Stimulated activated naive B cell treated with anti-CD40 and anti-IgM and Interleukin-4, amounts not matched to agents 10 μg/mL and 1 μg/mL and 100 μg/mL, for 72 hours (primary cell): ENCODE measurements around the gene ATP2B2.

Source experiments
- ATAC-seq, 2 donors: fragments of 150-1000 bp; cut with Tn5 transposase; replicated peaks; 2 replicates each; pipeline ENCODE4 v1.10.0; 2021; ENCODE audit warnings: moderate library complexity in 1 of 2
- DNase-seq: peaks from one replicate; pipeline ENCODE4 v3.0.0; 2021
- H3K27ac Mint-ChIP-seq: one replicate; pipeline ENCODE4 v1.8.0; 2022; ENCODE audit warnings: mild to moderate bottlenecking, mixed read lengths
- H3K27me3 Mint-ChIP-seq, 2 donors: one replicate each; pipeline ENCODE4 v1.8.0; 2022; ENCODE audit warnings: mixed read lengths in 2 of 2
- H3K36me3 Mint-ChIP-seq, 2 donors: one replicate each; pipeline ENCODE4 v1.8.0; 2022; ENCODE audit warnings: mixed read lengths in 2 of 2, mild to moderate bottlenecking in 1 of 2
- H3K4me1 Mint-ChIP-seq, 2 donors: one replicate each; pipeline ENCODE4 v1.8.0; 2022; ENCODE audit warnings: mixed read lengths in 2 of 2, mild to moderate bottlenecking in 1 of 2
- H3K4me3 Mint-ChIP-seq, 2 donors: one replicate each; pipeline ENCODE4 v1.8.0; 2022; ENCODE audit warnings: mild to moderate bottlenecking in 2 of 2, mixed read lengths in 2 of 2, moderate library complexity in 1 of 2
- H3K9me3 Mint-ChIP-seq, 2 donors: one replicate each; pipeline ENCODE4 v1.8.0; 2022; ENCODE audit warnings: mixed read lengths in 2 of 2, mild to moderate bottlenecking in 1 of 2

The ATP2B2 gene

DNA sequence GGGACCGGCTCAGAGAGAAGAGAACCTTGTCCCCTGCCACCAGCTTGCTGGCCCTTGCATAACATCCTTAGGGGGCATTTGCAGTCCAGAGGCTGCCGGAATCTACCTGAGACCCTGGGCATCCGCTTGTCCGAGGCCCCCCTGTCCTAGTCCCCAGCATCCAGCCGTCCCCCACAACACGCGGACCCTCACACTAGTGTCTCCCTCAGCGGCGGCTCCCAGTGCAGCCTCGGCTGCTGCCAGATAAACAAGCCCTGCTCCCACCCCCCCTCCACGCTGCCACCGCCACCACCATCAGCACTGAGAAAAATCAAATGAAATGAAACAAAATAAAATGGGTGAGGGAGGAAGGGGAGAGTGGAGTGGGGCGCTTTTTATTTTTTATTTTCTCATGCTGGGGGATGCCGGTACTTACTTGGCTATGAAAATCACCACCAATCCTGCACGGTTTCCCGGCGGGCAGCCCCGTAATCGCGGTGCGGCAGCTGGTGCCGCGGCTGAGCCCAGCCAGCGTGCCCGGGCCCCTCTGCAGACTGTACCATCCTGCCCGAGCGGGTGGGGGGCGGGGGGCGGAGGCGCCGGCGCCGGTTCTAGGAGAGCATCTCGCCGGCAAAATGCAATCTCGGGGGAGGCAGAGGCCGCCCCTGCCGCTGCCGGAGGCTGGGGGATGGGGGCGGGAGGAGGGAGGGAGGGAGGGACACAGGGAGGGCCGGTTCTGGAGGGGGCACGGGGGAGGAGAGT, at the start of gene ATP2B2:
Gene ATP2B2, minus strand, starts transcription at position 537 of the 741 bp plus-strand sequence. CDS start 56,043 bp downstream, outside the sequence.
- Mint-ChIP-seq H3K9me3 (no peaks in the 10 kb centered on the region), H3K27ac (no peak within 1 kb of the TSS), H3K4me1 (peaks cover 6 to 8% of the 10 kb centered on the region in 2 donors), H3K27me3 (peaks cover 27 to 55% of the 10 kb centered on the region in 2 donors), H3K4me3 (peak within 1 kb of the TSS; percentile 50 to 57), H3K36me3 (no peaks in the 10 kb centered on the region)
- no peak for DNase-seq
- ATAC-seq = peak; percentile 35 to 52

DNA sequence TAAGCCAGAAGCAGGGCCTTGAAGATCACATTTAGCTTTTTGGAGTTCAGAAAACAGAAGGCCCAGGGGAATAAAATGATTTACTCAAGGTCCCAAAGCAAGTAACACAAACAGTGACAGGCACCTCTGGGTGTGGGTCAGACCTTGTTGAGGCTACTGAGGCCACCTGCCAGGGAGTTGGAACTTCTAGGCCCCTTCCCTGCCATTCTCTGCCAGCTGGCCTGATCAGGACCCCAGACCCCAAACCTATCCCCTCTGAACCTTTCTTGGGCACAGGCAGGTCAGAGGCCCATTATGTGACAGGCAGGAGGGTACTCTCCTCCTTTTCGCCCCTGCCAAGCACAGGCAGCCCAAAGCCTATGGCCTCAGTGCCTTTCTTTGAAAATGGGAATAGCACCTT, 49.4 kb upstream of the ATP2B2 start:
- peaks cover 6 to 10% of the 10 kb centered on the region in 2 donors for H3K4me1 Mint-ChIP-seq
- no peaks in the 10 kb centered on the region for H3K9me3 Mint-ChIP-seq
- H3K4me3 Mint-ChIP-seq = no peak overlapping the region
- H3K27ac Mint-ChIP-seq = no peak overlapping the region
- no peak for ATAC-seq
- no peaks in the 10 kb centered on the region for H3K36me3 Mint-ChIP-seq
- DNase-seq = no peak
- peaks cover 11 to 25% of the 10 kb centered on the region in 2 donors for H3K27me3 Mint-ChIP-seq

DNA sequence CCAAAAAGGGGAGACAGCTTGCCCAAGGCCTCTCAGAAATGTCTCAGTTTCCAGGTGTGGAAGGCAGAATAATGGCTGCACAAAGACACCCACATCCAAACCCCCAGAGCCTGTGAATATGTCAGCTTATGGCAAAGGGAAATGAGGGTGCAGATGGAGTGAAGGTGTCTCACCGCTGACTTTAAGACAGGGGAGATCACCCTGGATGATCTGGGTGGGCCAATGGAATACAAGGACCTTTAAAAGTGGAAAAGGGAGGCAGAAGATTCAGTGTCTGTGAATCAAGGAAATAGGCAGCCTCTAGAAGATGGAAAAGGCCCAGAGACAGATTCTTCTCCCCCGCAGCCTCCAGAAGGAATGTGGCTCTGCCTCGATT, 48.8 kb upstream of the ATP2B2 start:
- H3K9me3 Mint-ChIP-seq = no peaks in the 10 kb centered on the region
- DNase-seq (no peak), ATAC-seq (no peak)
- no peaks in the 10 kb centered on the region for H3K36me3 Mint-ChIP-seq
- peaks cover 16 to 30% of the 10 kb centered on the region in 2 donors for H3K27me3 Mint-ChIP-seq
- H3K4me1 Mint-ChIP-seq = peaks cover 7 to 12% of the 10 kb centered on the region in 2 donors
- H3K27ac Mint-ChIP-seq = no peak overlapping the region
- no peak overlapping the region for H3K4me3 Mint-ChIP-seq

DNA sequence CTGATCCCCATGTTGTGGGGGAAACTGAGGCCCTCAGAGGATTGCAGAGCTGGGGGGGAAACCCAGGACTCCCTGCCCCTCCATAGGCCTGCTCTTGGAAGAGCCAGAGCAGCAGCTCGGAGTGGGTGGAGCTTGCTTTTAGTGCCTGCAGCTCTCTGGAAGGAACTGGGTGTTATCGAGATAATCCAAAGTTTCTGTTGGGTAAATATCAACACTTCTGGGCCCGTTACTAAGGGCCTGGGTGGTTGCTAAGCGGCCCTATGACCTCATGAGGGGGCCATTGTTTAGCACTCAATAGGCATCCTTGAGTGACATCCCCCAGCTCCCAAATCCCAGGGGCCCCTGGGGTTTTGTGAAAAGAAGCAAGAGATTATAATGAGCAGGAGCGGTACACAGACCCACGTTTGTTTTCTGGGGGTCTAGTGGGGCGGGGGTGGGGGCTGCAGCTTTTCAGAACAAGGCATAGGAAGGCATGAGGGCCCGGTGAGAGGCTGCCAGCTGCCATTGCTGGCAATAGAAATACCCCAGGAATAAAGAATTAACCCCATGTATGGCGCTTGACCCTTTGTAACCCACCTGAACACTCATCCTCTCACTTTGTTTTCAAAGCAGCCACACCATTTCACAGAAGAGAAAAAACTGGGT, 48.3 kb upstream of the ATP2B2 start:
- ATAC-seq (no peak), DNase-seq (no peak)
- Mint-ChIP-seq H3K4me3 (no peak overlapping the region), H3K4me1 (peaks cover 9 to 15% of the 10 kb centered on the region in 2 donors), H3K27ac (no peak overlapping the region), H3K36me3 (no peaks in the 10 kb centered on the region), H3K9me3 (no peaks in the 10 kb centered on the region), H3K27me3 (peaks cover 19 to 31% of the 10 kb centered on the region in 2 donors)

DNA sequence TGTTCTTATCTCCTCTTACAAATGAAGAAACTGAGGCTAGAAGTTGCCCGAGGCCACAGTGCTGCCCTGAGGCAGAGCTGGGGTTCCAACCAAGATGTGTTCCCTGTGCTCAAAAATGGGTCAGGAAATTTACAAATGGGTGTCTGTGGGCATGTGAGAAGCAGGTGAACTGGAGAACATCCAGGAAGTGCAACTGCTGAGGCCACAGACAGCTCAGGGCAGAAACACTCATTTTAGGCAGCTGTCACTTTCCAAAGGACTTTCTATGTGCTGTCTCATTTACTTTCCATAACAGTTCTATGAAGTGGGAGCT, 47.2 kb upstream of the ATP2B2 start:
- H3K36me3 Mint-ChIP-seq = no peaks in the 10 kb centered on the region
- peaks cover 12 to 15% of the 10 kb centered on the region in 2 donors for H3K4me1 Mint-ChIP-seq
- ATAC-seq = peak; percentile 40 to 54
- peak overlapping the region in 1 of 2 donors; percentile 37 for H3K4me3 Mint-ChIP-seq
- DNase-seq = no peak
- peak overlapping the region; percentile 47 for H3K27ac Mint-ChIP-seq
- no peaks in the 10 kb centered on the region for H3K9me3 Mint-ChIP-seq
- peaks cover 23 to 24% of the 10 kb centered on the region in 2 donors for H3K27me3 Mint-ChIP-seq

DNA sequence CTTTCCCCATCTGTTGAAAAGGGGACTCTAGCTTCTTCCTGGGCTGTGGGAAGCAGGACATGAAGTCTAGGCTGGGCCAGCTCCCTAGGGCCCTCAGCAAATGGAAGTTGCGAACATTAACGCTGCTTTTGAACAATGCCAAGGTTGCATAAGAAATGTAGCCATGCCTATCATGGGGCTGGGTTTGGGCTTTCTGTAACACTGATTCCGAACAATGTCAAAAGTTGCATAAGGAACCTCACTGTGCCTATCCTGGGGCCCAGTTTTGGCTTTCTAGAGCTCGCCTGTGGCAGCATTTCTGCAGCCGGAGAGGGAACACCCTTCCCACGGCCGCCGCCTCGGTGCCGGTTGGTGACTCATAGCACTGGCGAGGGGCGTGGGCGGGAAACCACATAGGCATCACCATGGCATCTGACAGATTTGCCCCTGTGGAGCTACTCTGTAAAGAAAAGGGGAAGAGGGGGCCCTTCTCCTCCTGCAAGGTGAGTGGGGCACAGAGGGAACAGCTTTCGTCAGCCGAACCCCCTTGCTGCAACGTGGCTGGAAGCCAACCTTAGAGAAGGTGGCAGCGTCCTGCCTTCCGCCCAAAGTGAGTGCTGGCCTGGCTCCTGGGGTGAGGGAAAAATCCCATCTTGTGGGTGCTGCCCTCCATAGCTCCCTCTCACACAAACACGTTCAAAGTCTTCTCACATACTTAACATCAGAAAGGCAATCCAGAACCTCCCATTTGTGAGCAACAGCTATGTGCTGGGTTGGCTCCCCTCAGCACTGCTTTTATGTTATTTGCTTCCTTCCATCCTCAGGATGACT, 46.6 kb upstream of the ATP2B2 start:
- DNase-seq = peak; percentile 68
- H3K9me3 Mint-ChIP-seq = no peaks in the 10 kb centered on the region

DNA sequence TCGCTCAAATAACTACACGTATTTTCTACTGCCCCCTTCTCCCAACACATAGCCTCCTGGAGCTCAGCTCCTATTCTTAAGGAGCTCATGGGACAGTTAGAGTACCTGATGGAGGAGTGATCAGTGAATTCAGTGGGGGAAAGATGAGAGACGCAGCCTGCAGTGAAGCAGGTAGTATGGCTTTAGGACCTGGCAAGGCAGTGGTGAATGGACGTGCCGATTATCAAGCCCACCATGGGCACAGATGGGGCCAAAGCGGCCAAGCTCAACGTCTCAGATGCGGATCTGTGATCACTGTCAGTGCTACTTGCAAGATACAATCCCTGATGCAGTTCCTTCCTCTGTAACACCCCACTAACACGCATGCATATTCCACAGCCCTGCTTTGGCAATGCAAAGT, 45.8 kb upstream of the ATP2B2 start:
- DNase-seq (no peak), ATAC-seq (no peak)
- Mint-ChIP-seq H3K9me3 (no peaks in the 10 kb centered on the region), H3K27me3 (peaks cover 30 to 33% of the 10 kb centered on the region in 2 donors), H3K4me1 (peaks cover 12 to 15% of the 10 kb centered on the region in 2 donors), H3K36me3 (no peaks in the 10 kb centered on the region), H3K27ac (no peak overlapping the region), H3K4me3 (no peak overlapping the region)

More for the DNA sequence above, 46.6 kb upstream of the ATP2B2 start:
- Mint-ChIP-seq H3K27me3 (peaks cover 24 to 27% of the 10 kb centered on the region in 2 donors), H3K4me3 (peak overlapping the region in 1 of 2 donors; percentile 37), H3K27ac (peak overlapping the region; percentile 47), H3K36me3 (no peaks in the 10 kb centered on the region), H3K4me1 (peaks cover 12 to 15% of the 10 kb centered on the region in 2 donors)
- ATAC-seq = peak; percentile 91 to 92

DNA sequence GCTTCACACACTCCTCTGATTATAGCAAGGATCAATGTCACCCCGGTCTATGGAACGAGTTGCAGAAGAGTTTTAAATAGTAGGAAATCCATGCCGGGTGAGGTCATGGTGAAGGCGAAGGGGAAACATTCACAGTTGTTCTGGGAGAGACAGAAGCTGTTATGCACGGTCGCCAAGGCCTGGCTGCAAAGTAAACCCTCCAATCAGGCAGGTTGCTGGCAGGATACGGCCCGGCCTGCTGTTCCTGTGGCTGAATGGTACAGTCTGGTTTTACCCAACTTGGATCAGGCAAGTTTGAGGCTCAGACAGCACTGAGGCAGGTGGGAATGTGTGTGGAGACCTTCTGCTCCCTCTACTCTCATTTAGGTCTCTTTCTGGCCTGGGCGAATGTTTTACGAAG, 45.3 kb upstream of the ATP2B2 start:
- DNase-seq (no peak), ATAC-seq (no peak)
- H3K27ac Mint-ChIP-seq = no peak overlapping the region
- no peaks in the 10 kb centered on the region for H3K9me3 Mint-ChIP-seq
- H3K4me1 Mint-ChIP-seq = peaks cover 12 to 15% of the 10 kb centered on the region in 2 donors
- peaks cover 34% of the 10 kb centered on the region in 2 donors for H3K27me3 Mint-ChIP-seq
- no peak overlapping the region for H3K4me3 Mint-ChIP-seq
- H3K36me3 Mint-ChIP-seq = no peaks in the 10 kb centered on the region

DNA sequence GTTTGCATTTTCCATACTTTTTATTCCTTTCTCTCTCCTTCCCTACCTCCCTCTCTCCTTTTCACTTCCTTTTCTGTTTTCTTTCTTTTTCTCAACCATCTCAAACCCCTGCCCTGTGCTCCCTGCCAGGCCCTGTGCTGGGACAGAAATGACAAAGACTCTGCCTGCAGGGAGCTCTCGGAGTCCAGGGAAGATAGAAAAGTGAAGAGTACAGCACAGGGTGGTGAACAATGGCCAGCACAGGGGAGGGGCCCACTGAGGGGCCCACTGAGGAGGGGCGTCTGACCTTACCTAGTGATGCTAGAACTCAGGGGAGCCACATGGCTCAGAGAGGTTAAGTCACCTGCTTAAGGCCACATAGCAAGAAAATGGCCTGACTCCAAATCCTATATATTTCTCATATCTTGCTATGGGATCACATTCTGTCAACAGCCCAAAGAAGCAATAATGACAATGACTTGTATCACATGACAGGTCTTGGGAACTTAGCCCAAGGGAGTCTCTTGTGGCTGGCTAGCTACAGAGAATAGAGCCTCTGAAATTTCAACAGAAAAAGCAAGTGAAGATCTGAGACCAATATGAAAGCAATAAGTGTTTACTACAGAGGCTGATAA, 44.3 kb upstream of the ATP2B2 start:
- Mint-ChIP-seq H3K27ac (no peak overlapping the region), H3K4me3 (no peak overlapping the region), H3K9me3 (peaks cover 0 to 2% of the 10 kb centered on the region in 2 donors), H3K4me1 (peaks cover 12 to 15% of the 10 kb centered on the region in 2 donors), H3K27me3 (peaks cover 34 to 38% of the 10 kb centered on the region in 2 donors), H3K36me3 (no peaks in the 10 kb centered on the region)
- ATAC-seq = no peak
- DNase-seq = no peak

DNA sequence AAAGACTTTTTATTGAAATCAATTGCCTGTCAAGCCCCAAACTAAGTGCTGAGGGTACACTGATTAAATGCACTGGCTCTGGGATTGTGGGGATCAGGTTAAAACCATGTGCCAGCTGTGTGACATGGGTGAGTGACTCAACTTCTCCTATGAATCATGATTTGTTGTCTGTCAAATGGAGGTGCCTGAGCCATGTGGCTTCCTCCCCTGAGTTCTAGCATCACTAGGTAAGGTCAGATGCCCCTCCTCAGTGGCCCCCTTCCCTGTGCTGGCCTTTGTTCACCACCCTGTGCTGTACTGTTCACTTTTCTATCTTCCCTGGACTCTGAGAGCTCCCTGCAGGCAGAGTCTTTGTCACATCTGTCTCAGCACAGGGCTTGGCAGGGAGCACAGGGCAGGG, 43.6 kb upstream of the ATP2B2 start:
- H3K27ac Mint-ChIP-seq = no peak overlapping the region
- ATAC-seq = peak; percentile 26 to 62
- no peak overlapping the region for H3K4me3 Mint-ChIP-seq
- no peak for DNase-seq
- H3K27me3 Mint-ChIP-seq = peaks cover 34 to 40% of the 10 kb centered on the region in 2 donors
- peaks cover 0 to 3% of the 10 kb centered on the region in 2 donors for H3K9me3 Mint-ChIP-seq
- peaks cover 12 to 15% of the 10 kb centered on the region in 2 donors for H3K4me1 Mint-ChIP-seq
- no peaks in the 10 kb centered on the region for H3K36me3 Mint-ChIP-seq

DNA sequence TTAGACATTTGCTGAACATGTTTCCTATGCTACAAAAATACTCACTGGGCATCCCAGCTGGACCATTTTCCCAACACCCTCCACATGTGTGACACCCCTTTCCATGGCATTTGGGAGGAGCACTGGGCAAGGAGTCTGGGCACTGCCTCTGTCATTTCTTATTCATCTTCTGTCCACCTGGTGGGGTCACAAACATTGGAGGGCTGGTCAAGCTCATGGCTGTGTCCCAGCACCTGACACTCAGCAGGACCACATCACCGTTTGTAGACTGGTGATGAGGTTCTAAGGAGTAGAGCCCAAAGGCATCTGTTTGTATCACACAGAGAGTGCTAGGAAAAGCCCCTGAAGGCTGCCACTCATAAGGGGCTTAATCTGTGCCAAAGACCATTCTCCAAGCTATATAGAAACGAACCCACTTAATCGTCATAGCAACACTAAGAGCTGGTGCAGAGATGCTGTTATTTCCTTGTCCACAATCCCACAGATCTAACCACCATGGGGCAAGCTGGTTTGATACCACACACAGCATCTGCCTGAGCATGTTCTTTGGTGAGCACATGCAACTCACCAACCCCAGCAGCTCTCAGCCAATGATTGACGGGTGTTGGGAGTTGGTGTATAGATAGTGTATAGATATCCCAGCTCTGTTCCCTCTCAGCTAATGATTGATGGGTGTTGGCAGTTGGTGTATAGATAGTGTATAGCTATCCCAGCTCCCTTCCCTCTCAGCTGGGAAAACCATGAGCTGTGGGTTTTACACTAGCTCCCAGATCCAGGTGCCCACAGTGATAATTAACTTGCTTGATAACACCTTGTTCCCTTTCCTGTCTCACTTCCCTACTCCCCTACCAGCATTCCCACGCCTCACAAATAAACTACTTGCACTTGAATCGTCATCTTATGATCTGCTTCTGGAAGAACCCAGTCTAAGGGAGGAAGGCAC, 42.7 kb upstream of the ATP2B2 start:
- Mint-ChIP-seq H3K4me3 (no peak overlapping the region), H3K9me3 (peaks cover under 1 to 4% of the 10 kb centered on the region in 2 donors), H3K27ac (no peak overlapping the region), H3K4me1 (peaks cover 12 to 15% of the 10 kb centered on the region in 2 donors), H3K27me3 (peaks cover 34 to 40% of the 10 kb centered on the region in 2 donors), H3K36me3 (peaks cover 0 to under 1% of the 10 kb centered on the region in 2 donors)
- no peak for DNase-seq
- ATAC-seq = no peak

DNA sequence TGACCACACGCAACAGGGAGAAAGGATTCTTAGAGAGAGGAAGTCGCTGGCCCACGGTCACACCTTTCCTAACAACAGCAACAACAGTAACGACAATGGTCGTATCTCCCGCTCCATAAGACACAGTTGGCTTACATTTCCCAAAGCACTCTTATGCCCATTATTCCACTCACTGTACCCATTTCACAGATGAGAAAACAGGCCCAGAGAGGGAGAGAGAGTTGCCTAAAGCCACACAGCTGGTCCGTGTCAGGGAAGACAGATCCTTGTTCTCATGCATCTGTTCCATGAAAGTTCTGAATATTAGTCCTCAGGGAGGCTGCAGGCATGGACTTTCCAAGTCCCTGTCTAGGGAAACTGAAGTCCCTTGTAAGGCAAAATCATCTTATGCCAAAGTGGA, 42.0 kb upstream of the ATP2B2 start:
- peaks cover 7 to 9% of the 10 kb centered on the region in 2 donors for H3K9me3 Mint-ChIP-seq
- H3K4me1 Mint-ChIP-seq = peaks cover 10 to 11% of the 10 kb centered on the region in 2 donors
- no peak for DNase-seq
- H3K4me3 Mint-ChIP-seq = no peak overlapping the region
- peaks cover 34 to 40% of the 10 kb centered on the region in 2 donors for H3K27me3 Mint-ChIP-seq
- no peak for ATAC-seq
- H3K36me3 Mint-ChIP-seq = peaks cover 0 to 5% of the 10 kb centered on the region in 2 donors
- H3K27ac Mint-ChIP-seq = no peak overlapping the region

DNA sequence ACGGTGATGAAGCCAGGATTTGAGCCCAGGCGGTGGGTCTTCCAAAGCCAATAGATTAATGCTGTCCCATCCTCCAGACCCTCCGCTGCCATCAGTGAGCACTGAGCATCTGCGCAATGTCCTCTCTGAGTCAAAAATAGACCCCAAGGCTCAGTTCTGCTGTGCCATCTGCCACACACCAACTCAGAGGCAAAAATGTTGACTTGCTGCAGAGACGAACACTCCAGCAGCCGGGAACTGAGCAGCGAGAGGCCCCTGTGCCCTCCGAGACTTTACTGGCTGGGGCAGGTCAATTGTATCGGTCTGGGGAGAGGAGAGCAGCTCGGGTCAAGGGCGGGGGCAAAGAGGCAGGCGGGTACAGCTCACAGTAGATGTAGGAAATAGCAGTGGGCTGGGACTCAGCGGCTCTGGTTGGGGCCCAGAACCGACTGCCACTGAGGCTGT, 41.5 kb upstream of the ATP2B2 start:
- DNase-seq = no peak
- H3K4me1 Mint-ChIP-seq = peaks cover 5 to 6% of the 10 kb centered on the region in 2 donors
- H3K27ac Mint-ChIP-seq = no peak overlapping the region
- no peak for ATAC-seq
- peaks cover 34 to 40% of the 10 kb centered on the region in 2 donors for H3K27me3 Mint-ChIP-seq
- peaks cover 0 to 5% of the 10 kb centered on the region in 2 donors for H3K36me3 Mint-ChIP-seq
- no peak overlapping the region for H3K4me3 Mint-ChIP-seq
- peaks cover 10 to 12% of the 10 kb centered on the region in 2 donors for H3K9me3 Mint-ChIP-seq
